ENCODE data around the gene UBA52.
A peak's percentile ranks its signal among the peaks of the same experiment; 100 is the strongest.
"Not testable (repeated sequence)": the region's sequence is repeated elsewhere in the genome, so short reads cannot be mapped to it uniquely, and the experiment has no call there.

The UBA52 gene

DNA sequence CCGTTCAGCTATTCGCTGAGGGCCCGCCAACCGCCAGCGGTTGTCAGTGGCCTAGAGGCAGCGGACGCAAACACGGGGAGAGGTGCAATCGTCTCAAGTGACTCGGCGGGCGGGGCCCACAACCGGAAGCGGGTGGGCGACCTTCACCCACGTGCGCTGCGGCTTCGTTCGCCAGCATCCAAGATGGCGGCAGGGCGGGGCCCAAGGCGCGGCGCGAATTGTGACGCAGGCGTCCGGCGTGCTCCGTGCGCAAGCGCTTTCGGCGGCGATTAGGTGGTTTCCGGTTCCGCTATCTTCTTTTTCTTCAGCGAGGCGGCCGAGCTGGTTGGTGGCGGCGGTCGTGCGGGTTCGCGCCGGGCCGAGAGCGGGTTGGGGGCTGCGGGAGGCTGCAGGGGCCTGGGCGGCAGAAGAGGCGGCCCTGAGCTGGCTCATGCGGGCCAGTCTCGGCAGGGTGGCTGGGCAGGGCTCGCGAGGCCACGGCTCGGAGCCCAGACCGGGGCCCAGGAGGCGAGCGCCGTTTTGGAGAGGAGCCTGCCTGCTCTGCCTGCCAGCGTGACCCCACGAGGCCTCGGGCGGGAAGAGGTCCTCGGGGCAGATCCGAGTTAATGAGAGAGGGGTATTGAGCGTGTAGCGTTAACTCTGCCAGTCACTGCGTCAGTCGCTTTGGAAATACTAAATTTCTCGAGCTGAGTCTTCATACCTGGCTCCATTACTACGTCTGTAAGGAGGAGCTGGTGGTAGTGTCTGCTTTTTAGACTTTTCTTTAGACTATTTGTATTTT, at the start of gene UBA52:
UBA52 (plus strand) TSS at position 294 of the 781 bp plus-strand sequence. CDS start 1,444 bp downstream, outside the sequence.
- peak; percentile 100 for DNase-seq

- peak; percentile 100 for DNase-seq
Measured at GRCh38 chr19:18522124-18522861, 49.4 kb upstream of the UBA52 start.

DNA sequence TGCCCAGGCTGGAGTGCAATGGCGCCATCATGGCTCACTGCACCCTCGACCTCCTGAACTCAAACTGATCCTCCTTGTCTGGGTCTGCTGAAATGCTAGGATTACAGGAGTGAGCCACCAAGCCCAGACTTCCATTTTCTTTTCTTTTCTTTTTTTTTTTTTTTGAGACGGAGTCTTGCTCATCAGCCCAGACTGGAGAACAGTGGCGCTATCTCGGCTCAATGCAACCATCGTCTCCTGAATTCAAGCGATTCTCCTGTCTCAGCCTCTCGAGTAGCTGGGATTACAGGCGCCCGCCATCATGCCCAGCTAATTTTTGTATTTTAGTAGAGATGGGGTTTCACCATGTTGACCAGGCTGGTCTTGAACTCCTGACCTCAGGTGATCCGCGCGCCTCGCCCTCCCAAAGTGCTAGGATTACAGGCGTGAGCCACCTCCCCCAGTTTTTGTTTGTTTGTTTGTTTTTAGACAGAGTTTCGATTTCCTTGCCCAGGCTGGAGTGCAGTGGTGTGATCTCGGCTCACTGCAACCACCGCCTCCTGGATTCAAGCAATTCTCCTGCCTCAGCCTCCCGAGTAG, 48.7 kb upstream of the UBA52 start:
- DNase-seq: not testable (repeated sequence)

- no peak for DNase-seq
Measured at GRCh38 chr19:18523841-18524240, 47.8 kb upstream of the UBA52 start.

DNA sequence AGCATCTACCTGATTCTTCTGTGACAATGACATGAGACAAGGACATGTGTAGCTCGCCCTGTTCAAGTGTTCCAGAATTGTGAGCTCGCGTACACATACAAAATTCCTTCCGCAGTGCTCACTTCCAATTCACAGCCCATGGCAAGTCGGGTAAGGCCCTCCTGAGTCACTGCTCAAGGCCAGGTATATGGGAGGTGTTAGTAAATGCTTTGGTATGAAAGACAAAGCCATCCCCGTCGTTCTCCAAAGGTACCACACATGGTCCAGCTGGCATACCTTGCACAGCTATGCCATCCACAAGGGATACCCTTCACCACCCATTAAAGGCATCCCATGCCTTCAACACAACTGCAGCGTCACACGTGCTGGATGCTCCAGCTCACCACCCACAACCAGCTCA, 45.3 kb upstream of the UBA52 start:
- DNase-seq: no peak

- DNase-seq: peak; percentile 71
Measured at GRCh38 chr19:18529782-18530181, 41.9 kb upstream of the UBA52 start.

DNA sequence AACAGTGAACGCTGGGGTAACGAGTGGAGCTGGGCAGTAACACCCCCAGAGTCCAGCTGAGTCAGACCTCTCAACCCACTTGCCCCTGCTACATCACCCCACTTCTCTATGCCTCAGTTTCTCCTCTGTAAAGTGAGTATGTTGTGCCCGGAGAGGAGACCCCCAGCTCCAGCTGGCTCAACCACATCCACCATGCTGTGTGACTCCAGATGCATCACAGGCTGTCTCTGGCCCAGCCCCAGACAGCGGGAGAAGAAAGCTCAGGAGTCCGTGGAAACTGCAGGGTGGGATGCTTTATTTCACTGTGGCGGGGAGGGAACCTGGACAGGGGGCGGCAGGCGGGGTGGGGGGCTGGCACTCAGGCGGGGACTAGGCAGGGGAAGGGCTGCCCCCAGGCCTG, 40.2 kb upstream of the UBA52 start:
- no peak for DNase-seq

DNA sequence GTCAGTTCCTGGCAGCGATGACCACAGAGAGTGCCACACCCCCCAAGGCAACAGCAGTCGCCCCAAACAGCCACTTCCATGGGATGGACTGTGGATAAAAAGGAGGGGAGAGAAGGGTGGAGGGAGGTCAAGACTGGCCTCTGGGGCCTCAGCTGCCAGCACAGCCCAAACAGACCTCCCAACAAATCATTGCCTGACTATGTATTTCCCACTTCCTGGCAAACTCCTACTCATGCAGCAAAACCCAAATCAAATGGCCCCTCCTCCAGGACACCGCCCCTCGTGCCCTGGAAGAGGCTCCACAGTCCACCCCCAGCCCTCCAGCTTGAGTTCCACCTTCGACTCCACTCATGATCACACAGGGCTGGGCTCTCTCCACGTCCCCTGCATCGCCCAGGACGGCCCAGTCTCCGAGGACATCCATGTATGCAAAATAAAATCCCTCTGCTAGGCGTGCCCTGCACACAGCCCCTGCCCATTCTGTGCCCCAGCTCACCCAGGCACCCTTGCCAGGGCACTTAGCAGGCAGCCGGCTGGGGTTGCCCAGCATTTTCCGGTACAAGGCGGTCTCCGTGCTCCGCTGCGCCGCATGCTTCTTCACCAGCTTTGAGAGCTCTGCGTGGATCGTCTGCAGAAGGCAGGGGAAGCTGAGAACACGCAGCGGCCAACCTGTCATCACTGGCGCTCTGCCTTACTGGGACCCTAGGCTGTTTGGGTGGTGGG, 39.3 kb upstream of the UBA52 start:
- no peak for DNase-seq

GRCh38 chr19:18533058-18533457, 38.6 kb upstream of the UBA52 start:
- DNase-seq: no peak

DNA sequence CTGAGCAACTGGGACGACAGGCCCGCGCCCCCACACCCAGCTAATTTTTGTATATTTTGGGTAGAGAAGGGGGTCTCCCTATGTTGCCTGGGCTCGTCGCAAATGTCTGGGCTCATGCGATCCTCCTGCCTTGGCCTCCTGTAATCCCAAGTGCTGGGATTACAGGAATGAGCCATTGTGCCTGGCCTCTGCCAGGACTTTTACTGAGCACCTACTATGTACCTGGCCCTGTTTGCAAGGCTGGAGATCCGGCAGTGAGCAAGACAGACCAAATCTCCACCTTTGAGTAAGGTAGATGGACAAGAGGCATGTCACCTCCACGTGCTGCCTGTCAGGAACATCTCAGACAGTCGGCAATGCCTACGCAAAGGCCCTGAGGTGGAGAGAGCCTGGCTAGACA, 35.2 kb upstream of the UBA52 start:
- no peak for DNase-seq

DNA sequence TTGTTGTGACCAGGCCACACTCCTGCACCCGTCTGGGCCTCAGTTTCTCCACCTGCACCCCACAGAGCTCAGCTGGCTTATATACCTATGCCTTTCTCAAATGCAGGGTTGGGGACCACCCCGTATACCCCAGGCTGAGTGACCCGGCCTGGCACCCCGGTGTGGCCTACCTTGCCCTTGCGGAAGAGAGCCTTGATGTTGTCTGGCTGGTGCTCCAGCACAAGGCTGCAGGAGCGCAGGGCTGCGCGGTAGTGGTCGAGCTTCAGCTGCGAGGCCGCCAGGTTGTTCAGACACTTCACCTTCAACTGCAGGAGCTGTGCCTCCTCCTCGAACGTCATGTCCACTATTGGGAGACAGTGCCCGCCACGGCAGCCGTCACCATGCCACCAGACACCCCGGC, 34.2 kb upstream of the UBA52 start:
- DNase-seq: no peak

DNA sequence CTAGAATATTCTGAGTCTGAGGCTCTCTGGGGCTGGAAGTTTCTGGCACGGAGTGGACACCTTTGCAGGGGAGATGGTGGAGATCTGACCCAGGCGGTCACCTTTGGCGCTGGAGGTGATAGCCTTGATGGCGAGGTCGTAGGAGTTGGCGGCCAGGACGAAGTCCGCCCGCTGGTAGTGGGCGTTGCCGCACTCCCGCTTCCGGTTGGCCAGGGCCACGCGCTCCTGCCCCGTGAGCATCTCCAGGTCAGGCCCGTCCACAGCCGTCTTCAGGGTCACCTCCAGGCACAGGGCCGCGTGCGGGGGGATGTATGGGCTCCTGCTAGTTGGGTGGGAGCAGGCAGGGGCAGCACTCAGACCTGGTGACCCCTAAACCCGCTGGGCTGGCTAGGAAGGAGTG, 33.5 kb upstream of the UBA52 start:
- no peak for DNase-seq

DNA sequence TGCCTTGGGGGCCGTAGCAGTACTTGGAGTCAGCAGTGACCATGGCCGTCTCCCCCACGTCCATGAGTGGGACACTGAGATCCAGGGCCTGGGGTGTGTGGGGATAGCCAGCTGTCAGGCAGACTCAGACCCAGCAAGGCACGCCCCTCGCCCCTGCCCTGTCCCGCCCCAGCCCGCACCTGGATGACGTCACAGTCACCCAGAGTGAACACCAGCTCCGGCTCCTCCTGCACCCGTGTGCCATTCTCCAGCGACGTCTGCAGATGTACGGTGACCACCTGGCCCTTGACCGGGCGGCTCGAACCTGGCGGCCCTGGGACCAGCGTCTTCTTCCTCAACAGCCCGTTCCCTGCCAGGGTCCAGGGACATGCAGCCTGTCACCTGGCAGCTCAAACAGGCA, 32.3 kb upstream of the UBA52 start:
- DNase-seq: no peak

DNA sequence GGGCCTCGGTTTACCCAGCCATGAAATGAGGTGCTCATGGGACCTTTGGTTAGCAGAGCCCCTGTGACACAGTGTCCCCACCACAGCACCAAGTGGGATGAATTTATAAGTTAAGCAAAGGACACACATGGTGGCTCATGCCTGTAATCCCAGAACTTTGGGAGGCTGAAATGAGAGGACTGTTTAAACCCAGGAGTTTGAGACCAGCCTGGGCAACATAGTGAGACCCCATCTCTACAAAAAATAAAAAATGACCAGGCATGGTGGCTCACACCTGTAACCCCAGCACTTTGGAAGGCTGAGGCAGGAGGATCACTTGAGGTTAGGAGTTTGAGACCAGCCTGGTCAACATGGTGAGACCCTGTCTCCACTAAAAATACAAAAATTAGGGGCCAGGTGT, 31.5 kb upstream of the UBA52 start:
- not testable (repeated sequence) for DNase-seq

GRCh38 chr19:18541258-18541991, 30.2 kb upstream of the UBA52 start:
- DNase-seq: no peak

DNA sequence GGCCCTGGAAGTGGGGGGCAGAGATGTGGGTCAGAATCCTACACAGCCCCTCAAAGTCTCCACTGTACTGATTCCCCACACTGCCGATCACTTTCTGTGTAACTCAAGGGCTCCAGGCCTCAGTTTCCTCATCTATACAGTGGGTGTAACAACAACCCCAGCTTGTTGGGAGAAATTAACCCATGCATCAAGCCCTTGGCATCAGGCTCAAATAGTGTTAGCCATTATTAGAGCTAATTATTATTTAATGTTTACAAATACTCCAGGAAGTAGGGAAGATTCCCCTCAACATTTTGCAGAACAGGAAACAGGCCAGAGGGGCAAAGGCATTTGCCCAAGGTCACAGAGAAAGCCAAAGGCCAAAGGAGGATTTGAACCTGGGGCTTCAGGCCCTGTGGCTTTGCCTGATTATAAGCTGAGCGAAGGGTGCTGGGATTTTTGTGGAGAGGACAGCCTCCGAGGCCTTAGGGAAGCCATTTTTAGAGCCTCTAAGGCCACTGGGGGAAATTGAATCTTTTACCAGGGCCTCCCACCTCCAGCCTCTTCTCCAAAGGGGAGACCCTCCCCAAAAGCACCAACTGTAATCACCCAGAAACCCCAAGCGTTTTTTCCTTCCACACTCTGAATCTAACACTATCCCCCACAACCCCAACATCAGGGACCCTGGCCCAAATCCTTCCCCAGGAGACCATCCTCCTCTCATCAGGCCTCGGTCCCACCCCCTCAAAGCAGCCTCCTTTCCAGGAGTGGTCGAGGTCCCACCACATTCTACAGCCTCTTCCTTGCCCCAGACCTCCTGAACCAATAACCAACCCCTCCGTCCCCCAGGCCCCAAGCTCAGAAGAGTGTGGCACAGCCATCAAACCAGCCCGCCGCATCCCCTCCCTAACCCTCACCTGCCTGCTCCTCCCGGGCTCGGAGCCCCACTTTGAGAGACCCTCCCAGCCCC, 29.4 kb upstream of the UBA52 start:
- DNase-seq: peak; percentile 57

- peak; percentile 98 for DNase-seq
Measured at GRCh38 chr19:18542941-18543813, 28.5 kb upstream of the UBA52 start, which contains the start of gene FKBP8. TSS of gene FKBP8 (minus strand) at chr19:18543573. CDS start at chr19:18541970, 1,603 bp downstream.

GRCh38 chr19:18543814-18544475, 27.7 kb upstream of the UBA52 start:
- DNase-seq: peak; percentile 90

DNA sequence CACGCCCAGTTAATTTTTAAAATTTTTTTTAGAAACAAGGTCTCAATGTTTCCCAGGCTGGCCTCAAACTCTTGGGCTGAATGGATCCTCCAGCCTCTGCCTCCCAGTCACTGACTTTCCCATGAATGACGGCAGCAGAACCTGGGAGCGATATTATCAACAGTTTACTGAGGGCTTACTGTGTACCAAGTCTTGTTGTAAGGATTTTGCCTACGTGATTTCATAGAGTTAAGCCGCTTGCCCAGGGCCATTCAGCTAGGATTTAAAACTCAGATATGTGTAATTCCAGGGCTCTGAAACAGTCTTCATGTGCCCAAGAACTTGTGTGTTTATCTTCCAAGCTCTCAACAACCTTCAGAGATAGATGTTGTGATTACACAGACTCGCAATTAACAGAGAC, 20.0 kb upstream of the UBA52 start:
- DNase-seq: peak; percentile 79
